SK-N-SH (cell line): ENCODE measurements around the gene DYRK2.

Source experiments
- ELF1 ChIP-seq: IDR thresholded peaks from 2 replicates; pipeline ENCODE4 v1.4.0; 2012
- GABPA ChIP-seq: IDR thresholded peaks from 2 replicates; pipeline ENCODE4 v1.4.0; 2012; ENCODE audit warnings: low read depth, mild to moderate bottlenecking
- MXI1 ChIP-seq: IDR thresholded peaks from 2 replicates; pipeline ENCODE4 v1.6.1; 2012; ENCODE audit warnings: mild to moderate bottlenecking, low read depth, low read length, improper control_type of control experiment
- NFIC ChIP-seq: IDR thresholded peaks from 2 replicates; pipeline ENCODE4 v1.4.0; 2012; ENCODE audit warnings: borderline replicate concordance
- POLR2AphosphoS5 ChIP-seq: IDR thresholded peaks from 2 replicates; pipeline ENCODE4 v1.6.1; 2012; ENCODE audit warnings: low read depth, low read length
- RCOR1 ChIP-seq: fragments of 150-350 bp; IDR thresholded peaks from 2 replicates; pipeline ENCODE4 v1.6.1; 2017; ENCODE audit warnings: antibody characterized with exemption, low read length
- RFX5 ChIP-seq: IDR thresholded peaks from 2 replicates; pipeline ENCODE4 v1.6.1; 2012; ENCODE audit warnings: mild to moderate bottlenecking, improper control_type of control experiment, low read length
- TAF1 ChIP-seq: IDR thresholded peaks from 2 replicates; pipeline ENCODE4 v1.6.1; 2012; ENCODE audit warnings: low read depth, mild to moderate bottlenecking, low read length, moderate library complexity, borderline replicate concordance
- YY1 ChIP-seq: IDR thresholded peaks from 2 replicates; pipeline ENCODE4 v1.4.0; 2012; ENCODE audit warnings: low read depth, mild to moderate bottlenecking
- TF ChIP-seq, protein P1 (sequence below): fragments of 200-600 bp; sonication (generic); IDR thresholded peaks from 2 replicates; pipeline ENCODE4 v1.6.1; 2017; ENCODE audit warnings: antibody characterized with exemption, mild to moderate bottlenecking, moderate library complexity
- TF ChIP-seq, protein P2 (sequence below): IDR thresholded peaks from 2 replicates; pipeline ENCODE4 v1.4.0; 2012; ENCODE audit warnings: low read depth
- TF ChIP-seq, protein P3 (sequence below): fragments of 150-350 bp; IDR thresholded peaks from 2 replicates; pipeline ENCODE4 v1.6.1; 2017; ENCODE audit warnings: antibody characterized with exemption, low read length, low read depth, borderline replicate concordance

DNA sequence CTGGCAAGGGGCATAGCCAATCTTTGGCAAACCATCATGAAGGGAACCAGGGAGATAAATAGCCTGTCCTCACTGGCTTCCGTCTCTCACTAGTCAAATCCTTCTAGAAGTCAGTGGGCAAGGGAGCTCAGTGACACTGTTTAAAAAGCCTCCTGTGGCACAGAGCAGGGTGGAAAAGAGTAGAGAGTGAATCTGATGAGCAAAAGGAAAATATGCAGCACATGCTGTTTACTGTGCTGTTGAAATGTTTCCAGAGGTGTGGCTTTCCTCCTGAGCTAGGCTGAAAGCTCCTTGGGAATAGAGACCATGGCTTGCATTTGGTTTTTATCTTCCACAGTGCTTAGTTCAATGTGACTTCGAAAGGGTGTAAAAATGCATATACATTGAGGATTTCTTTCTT lies 7.7 kb upstream of the DYRK2 start:
- TF ChIP-seq, protein P1, sequence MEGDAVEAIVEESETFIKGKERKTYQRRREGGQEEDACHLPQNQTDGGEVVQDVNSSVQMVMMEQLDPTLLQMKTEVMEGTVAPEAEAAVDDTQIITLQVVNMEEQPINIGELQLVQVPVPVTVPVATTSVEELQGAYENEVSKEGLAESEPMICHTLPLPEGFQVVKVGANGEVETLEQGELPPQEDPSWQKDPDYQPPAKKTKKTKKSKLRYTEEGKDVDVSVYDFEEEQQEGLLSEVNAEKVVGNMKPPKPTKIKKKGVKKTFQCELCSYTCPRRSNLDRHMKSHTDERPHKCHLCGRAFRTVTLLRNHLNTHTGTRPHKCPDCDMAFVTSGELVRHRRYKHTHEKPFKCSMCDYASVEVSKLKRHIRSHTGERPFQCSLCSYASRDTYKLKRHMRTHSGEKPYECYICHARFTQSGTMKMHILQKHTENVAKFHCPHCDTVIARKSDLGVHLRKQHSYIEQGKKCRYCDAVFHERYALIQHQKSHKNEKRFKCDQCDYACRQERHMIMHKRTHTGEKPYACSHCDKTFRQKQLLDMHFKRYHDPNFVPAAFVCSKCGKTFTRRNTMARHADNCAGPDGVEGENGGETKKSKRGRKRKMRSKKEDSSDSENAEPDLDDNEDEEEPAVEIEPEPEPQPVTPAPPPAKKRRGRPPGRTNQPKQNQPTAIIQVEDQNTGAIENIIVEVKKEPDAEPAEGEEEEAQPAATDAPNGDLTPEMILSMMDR, result no peak
- no peak for TF ChIP-seq POLR2AphosphoS5
- TF ChIP-seq TAF1, result no peak
- no peak for TF ChIP-seq GABPA
- TF ChIP-seq ELF1, result no peak
- TF ChIP-seq MXI1, result no peak
- TF ChIP-seq RFX5, result no peak
- no peak for TF ChIP-seq NFIC
- no peak for TF ChIP-seq YY1
- TF ChIP-seq, protein P2, sequence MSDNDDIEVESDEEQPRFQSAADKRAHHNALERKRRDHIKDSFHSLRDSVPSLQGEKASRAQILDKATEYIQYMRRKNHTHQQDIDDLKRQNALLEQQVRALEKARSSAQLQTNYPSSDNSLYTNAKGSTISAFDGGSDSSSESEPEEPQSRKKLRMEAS, result no peak
- TF ChIP-seq, protein P3, sequence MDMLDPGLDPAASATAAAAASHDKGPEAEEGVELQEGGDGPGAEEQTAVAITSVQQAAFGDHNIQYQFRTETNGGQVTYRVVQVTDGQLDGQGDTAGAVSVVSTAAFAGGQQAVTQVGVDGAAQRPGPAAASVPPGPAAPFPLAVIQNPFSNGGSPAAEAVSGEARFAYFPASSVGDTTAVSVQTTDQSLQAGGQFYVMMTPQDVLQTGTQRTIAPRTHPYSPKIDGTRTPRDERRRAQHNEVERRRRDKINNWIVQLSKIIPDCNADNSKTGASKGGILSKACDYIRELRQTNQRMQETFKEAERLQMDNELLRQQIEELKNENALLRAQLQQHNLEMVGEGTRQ, result no peak
- TF ChIP-seq RCOR1, result no peak
